Stomach (tissue), 9 donors: ENCODE data around the gene OR51D1. TPM values are rescaled to one million over a fixed set of nuclear protein-coding genes. Genes with fewer than 3 reads are reported as not detected.
A peak's percentile ranks its signal among the peaks of the same experiment; 100 is the strongest.

Source experiments
- DNase-seq, 2 donors: peaks; one replicate each; pipeline versions ENCODE4 v3.0.0 to v3.0.0-alpha.2; 2013 to 2019
- H3K27ac ChIP-seq, 5 donors: fragments of 200-600 bp in 4 of 5; sonication (generic) in 4 of 5; one replicate each; pipeline ENCODE4 v1.5.1; 2013 to 2019; ENCODE audit warnings: mild to moderate bottlenecking in 1 of 5, moderate library complexity in 1 of 5
- H3K27me3 ChIP-seq, 3 donors: fragments of 200-600 bp; sonication (generic); one replicate each; pipeline ENCODE4 v1.5.1; 2017 to 2019; ENCODE audit warnings: mixed run types in 1 of 3
- H3K36me3 ChIP-seq, 4 donors: fragments of 200-600 bp; sonication (generic); 1 replicate in 3 of 4; 2 replicates in 1 of 4; pipeline ENCODE4 v1.5.1; 2016 to 2019
- H3K4me1 ChIP-seq, 4 donors: fragments of 200-600 bp; sonication (generic); one replicate each; pipeline ENCODE4 v1.5.1; 2016 to 2019
- H3K4me3 ChIP-seq, 4 donors: fragments of 200-600 bp; sonication (generic) in 3 of 4; one replicate each; pipeline ENCODE4 v1.5.1; 2016 to 2019; ENCODE audit warnings: mild to moderate bottlenecking in 1 of 4
- H3K9me3 ChIP-seq, 4 donors: fragments of 200-600 bp; sonication (generic); one replicate each; pipeline ENCODE4 v1.5.1; 2016 to 2019
- CTCF ChIP-seq, 7 experiments: fragments of 450-650 bp in 4 of 7; fragments of 200-600 bp in 3 of 7; sonication (generic) in 3 of 7; IDR thresholded peaks; one replicate each; pipeline ENCODE4 v1.5.1; 2016 to 2019; ENCODE audit warnings: antibody characterized with exemption in 7 of 7, control low read depth in 2 of 7, mild to moderate bottlenecking in 1 of 7
- EP300 ChIP-seq: sonication (generic); formaldehyde crosslinking; IDR thresholded peaks from one replicate; pipeline ENCODE4 v1.6.1; 2017; ENCODE audit warnings: antibody characterized with exemption
- POLR2A ChIP-seq, 4 donors: fragments of 450-650 bp; IDR thresholded peaks; one replicate each; pipeline ENCODE4 v1.6.1; 2016; ENCODE audit warnings: antibody characterized with exemption in 4 of 4, control low read depth in 2 of 4, mild to moderate bottlenecking in 1 of 4, moderate library complexity in 1 of 4
- POLR2AphosphoS5 ChIP-seq, 3 donors: sonication (generic); formaldehyde crosslinking; IDR thresholded peaks; one replicate each; pipeline ENCODE4 v1.6.1; 2016; ENCODE audit warnings: antibody characterized with exemption in 3 of 3
- WGBS, 5 donors: extraction: QIAGEN DNeasy Blood & Tissue Kit in 3 of 5; methylation state at CpG; one replicate each; pipeline versions ENCODE4 v1.1.5 to v1.1.7; 2013 to 2018; 5-methylcytosine and 5-hydroxymethylcytosine counted together
- intact Hi-C: fragments of 100-400 bp; cut with DNase I; formaldehyde crosslinking; loops from one replicate; pipeline ENCODE4 v1.15.1; 2023; ENCODE audit warnings: low total_unique reads
- polyA plus RNA-seq, 3 donors: library from polyadenylated mRNA; stranded (reverse); fragments of 200-250 nt; gene quantifications; one replicate each; pipeline ENCODE4 v1.2.3, GENCODE V29; 2013
- total RNA-seq, 5 donors: library from RNA; depleted of rRNA; stranded (reverse); fragments of >200 nt; gene quantifications; one replicate each; pipeline versions ENCODE4 v1.1.0 to v1.2.3, GENCODE V29; 2014 to 2016
- donor health status: healthy with polysubstance abuse.
- donor health status: Bipolar disorder and iron deficiency.
- donor health status: healthy.

Gene OR51D1
- total and polyA plus RNA-seq, 8 donors, result not detected

GRCh38 chr11:4643076-4643475, 5.8 kb downstream of the OR51D1 start:
- TF ChIP-seq CTCF (IDR thresholded peaks at IDR 0.05) (no peak), EP300 (no peak)
- intact Hi-C loops, result no loop called here
- 39 to 56% (median 54%) methylated on average over 5 of the region's 5 CpGs for WGBS, 5 donors
- H3K27me3 ChIP-seq, result peaks cover 0 to 9% (median 0%) of the 10 kb centered on the region in 3 donors
- no peak for DNase-seq
- no peak overlapping the region for H3K4me3 ChIP-seq
- peaks cover 0 to 32% (median 0%) of the 10 kb centered on the region in 4 donors for H3K4me1 ChIP-seq
- no peaks in the 10 kb centered on the region for H3K36me3 ChIP-seq
- no peak overlapping the region for H3K27ac ChIP-seq
- H3K9me3 ChIP-seq, result no peaks in the 10 kb centered on the region

GRCh38 chr11:4643682-4644081, 6.4 kb downstream of the OR51D1 start, which contains the start of gene OR51E1:
TSS of gene OR51E1 (plus strand) at chr11:4643982. CDS start at chr11:4652527, 8,545 bp downstream.
- no peak for TF ChIP-seq CTCF (IDR thresholded peaks at IDR 0.05)
- H3K36me3 ChIP-seq, result no peaks in the 10 kb centered on the region
- no peak within 1 kb of the TSS for H3K4me3 ChIP-seq
- peak within 1 kb of the TSS in 1 of 5 donors; percentile 36 for H3K27ac ChIP-seq
- DNase-seq, result no peak
- H3K27me3 ChIP-seq, result peaks cover 0 to 9% (median 0%) of the 10 kb centered on the region in 3 donors
- intact Hi-C loops, result no loop called here
- 65 to 75% (median 68%) methylated on average over 3 of the region's 3 CpGs for WGBS, 5 donors
- peaks cover 0 to 32% (median 0%) of the 10 kb centered on the region in 4 donors for H3K4me1 ChIP-seq
- no peaks in the 10 kb centered on the region for H3K9me3 ChIP-seq

- WGBS, 5 donors, result 36 to 47% (median 41%) methylated on average over 4 of the region's 4 CpGs
- H3K27ac ChIP-seq, result peak overlapping the region in 1 of 5 donors; percentile 36
- H3K9me3 ChIP-seq, result no peaks in the 10 kb centered on the region
- H3K27me3 ChIP-seq, result peaks cover 0 to 9% (median 0%) of the 10 kb centered on the region in 3 donors
- H3K4me3 ChIP-seq, result no peak overlapping the region
- H3K36me3 ChIP-seq, result no peaks in the 10 kb centered on the region
- DNase-seq, result no peak
- peaks cover 0 to 32% (median 0%) of the 10 kb centered on the region in 4 donors for H3K4me1 ChIP-seq
- no peak for TF ChIP-seq EP300
- TF ChIP-seq POLR2AphosphoS5 (IDR thresholded peaks at IDR 0.05), result no peak
- no peak for TF ChIP-seq CTCF (IDR thresholded peaks at IDR 0.05)
- TF ChIP-seq POLR2A (IDR thresholded peaks at IDR 0.05), result no peak
- intact Hi-C loops, result no loop called here
Observed at GRCh38 chr11:4644233-4644632, 7.0 kb downstream of the OR51D1 start.

GRCh38 chr11:4645974-4646373, 8.7 kb downstream of the OR51D1 start:
- peak overlapping the region in 1 of 5 donors; percentile 20 for H3K27ac ChIP-seq
- H3K9me3 ChIP-seq, result no peaks in the 10 kb centered on the region
- no peaks in the 10 kb centered on the region for H3K36me3 ChIP-seq
- H3K27me3 ChIP-seq, result peaks cover 0 to 9% (median 0%) of the 10 kb centered on the region in 3 donors
- WGBS, 5 donors, result 54 to 81% (median 71%) methylated on average over 2 of the region's 2 CpGs
- no peak overlapping the region for H3K4me3 ChIP-seq
- peaks cover 0 to 32% (median 0%) of the 10 kb centered on the region in 4 donors for H3K4me1 ChIP-seq
- no peak for DNase-seq
- intact Hi-C loops, result no loop called here
- TF ChIP-seq EP300 (no peak), POLR2AphosphoS5 (IDR thresholded peaks at IDR 0.05) (no peak), CTCF (IDR thresholded peaks at IDR 0.05) (no peak), POLR2A (IDR thresholded peaks at IDR 0.05) (no peak)
